ENCODE results near the gene LRRC74A.

Gene LRRC74A

DNA sequence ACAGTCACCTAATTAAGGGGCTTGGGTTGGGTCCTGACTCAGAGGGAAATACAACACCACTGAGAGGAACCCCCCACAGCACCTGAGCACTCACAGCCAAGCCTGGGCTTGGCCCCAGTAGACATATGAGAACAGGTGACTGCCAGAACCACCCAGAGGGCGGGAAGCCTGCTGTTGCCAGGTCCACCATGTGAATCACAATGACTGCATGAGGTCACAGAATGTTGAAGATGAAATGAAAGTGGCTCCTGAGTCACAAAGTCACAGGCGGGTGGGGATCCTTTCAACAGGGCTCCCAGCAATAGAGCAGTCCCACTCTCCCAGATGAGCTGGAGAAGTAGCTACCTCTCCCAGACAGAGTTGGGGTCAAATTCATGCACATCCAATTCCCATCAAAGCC is at the start of gene LRRC74A:
Gene LRRC74A (plus strand): TSS at position 287 of the 400 bp plus-strand sequence. CDS start 290 bp downstream, outside the sequence.
- DNase-seq, result no peak

DNA sequence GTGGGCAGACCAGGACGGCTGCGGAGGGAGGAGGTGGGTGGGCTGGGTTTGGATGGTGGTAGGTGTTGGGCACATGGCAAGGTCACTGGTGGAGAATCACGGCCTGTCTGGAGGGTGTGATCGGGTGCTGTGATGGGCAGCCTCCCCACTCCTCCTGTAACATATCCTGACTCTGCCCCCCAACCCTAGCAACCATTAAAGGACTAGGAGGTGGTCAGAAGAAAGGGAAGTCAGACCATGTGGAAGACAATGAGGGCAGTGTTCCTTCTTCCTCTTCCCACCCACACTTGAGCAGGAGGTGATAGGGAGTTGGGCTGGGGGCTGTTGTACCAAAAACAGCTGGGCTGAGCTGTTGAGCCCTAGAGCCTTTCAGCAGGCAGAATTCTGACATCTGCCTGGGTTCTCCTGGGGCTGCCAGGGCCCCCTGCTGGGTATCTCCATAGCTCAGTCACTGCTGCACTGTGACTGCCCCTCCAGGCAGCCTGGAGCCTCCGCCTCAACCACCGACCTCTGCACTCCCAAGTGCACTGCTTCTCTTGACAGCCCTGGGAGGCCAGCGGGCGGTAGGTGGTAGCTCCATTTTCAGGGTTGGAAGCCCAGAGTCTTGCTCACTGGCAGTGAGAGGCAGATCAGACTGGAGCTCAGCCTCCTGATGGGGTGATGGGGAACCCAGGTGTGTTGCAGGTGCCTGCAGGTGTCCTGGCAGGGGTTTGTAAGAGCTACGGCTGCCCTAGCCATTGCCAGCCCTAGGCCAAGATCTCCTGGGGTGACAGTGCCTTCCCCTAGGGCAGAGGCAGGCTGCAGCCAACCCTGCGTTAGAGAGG is 49.6 kb upstream of the LRRC74A start:
- DNase-seq, result no peak

- DNase-seq, result no peak
These were observed 48.5 kb upstream of the LRRC74A start for GRCh38 chr14:76777721-76778120.

GRCh38 chr14:76778546-76779215 is 47.5 kb upstream of the LRRC74A start:
- no peak for DNase-seq

- no peak for DNase-seq
These were observed 46.8 kb upstream of the LRRC74A start for GRCh38 chr14:76779221-76780057.

GRCh38 chr14:76780058-76780345 is 46.2 kb upstream of the LRRC74A start:
- no peak for DNase-seq

DNA sequence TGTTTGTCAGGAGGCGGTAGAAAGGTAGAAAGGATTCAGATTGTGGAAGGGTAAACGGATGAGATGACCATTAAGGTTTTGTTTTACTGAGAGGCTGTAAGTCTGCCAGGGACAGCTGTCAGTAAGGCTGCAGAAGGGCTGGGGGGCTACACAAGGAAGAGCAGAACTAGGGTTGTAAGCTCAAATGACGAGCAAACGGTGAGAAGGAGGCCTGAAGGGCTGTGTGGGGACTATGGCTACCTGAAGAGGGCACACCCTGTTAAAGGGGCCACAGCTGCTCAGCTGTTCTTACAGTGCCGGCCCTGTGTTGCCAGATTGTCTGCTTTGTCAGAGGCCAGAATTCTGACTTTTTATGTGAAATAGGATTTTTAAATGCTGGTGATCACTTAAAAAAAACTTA is 45.8 kb upstream of the LRRC74A start:
- DNase-seq, result no peak

- DNase-seq, result peak; percentile 82
These were observed 45.1 kb upstream of the LRRC74A start for GRCh38 chr14:76780875-76781647.

- no peak for DNase-seq
These were observed 44.6 kb upstream of the LRRC74A start for GRCh38 chr14:76781648-76782051.

GRCh38 chr14:76782115-76782884 is 43.9 kb upstream of the LRRC74A start:
- no peak for DNase-seq

DNA sequence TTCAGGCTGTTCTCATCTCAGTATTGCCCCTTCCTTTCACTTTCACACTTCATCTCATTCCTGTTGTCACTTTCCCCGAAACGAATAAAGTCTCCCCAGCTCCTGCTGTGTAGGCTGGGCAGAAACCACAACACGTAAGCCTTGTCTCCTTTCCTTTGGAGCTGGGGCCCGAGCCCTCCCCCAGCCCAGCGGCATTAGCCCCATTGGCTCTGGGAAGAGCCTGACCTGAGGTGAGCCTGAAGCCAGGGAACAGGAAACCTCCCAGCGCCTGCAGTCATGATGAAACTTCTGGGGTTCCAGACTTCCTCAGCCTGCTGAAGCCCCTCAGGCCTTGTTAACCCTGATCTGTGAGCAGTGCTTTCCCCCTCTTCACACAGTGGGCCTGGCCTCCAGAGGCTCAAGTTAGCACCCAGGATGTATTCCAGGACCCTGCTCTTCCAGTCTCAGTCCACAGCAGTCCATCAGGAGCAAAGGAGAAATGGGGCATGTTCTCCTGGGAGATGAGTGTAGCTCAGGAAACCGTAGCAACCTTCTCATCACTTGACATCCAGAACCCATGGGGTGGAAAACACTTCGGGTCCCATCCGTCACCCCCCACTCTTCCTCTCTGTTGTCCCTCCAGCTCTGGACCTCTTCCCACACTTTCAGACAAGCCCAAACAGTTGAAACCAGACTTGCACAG is 43.2 kb upstream of the LRRC74A start:
- peak; percentile 19 for DNase-seq

GRCh38 chr14:76784266-76784874 is 41.8 kb upstream of the LRRC74A start:
- DNase-seq, result no peak

DNA sequence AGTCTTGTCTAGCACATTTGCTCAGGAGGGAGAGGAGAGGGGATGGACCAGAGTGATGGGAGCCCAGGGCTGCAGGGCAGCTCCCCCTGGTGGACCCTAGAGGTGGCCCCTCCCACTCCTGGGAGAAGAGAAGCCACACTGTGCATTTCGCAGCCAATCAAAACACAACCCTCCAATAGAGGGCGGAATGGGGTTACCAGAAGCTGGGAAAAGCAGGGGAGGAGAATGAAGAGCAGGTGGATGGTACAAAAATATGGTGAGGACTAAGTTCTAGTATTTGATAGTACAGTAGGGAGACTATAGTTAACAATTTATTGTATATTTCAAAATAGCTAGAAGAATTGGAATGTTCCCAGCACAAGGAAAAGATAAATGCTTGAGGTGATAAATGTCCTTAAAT is 41.3 kb upstream of the LRRC74A start:
- DNase-seq, result peak; percentile 91

- no peak for DNase-seq
These were observed 39.6 kb upstream of the LRRC74A start for GRCh38 chr14:76786601-76787000.

DNA sequence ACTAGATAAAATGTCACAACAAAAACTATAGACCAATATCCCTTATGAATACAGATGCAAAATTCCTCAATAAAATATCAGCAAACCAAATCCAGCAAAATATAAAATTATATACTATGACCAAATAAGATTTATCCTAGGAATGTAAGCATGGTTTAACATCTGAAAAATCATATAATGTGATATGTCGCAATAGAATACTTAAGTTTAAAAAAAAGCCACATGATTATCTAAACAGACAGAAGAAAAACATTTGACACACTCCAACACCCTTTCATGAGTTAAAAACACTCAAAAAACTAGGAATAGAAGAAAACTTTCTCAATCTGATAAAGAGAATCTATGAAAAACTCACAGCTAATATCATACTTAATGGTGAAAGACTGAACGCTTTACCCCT is 33.8 kb upstream of the LRRC74A start:
- no peak for DNase-seq

DNA sequence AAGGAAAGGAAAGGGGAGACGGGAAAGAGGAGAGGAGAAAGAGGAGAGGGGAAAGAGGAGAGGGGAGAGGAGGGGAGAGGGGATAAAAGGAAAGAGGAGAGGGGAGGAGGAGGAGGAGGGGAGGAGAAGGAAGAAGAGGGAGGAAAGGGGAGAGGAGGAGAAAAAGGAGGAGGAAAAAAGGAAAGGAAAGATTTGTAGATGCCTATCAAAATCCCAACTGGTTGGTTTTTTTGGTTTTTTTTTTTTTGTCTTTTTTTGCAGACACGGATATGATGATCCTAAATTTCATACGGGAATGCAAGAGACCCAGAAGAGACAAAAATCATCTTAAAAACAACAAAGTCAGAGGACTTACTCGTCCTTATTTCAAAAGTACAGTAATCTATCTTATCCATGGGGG is 32.9 kb upstream of the LRRC74A start:
- DNase-seq, result no peak

DNA sequence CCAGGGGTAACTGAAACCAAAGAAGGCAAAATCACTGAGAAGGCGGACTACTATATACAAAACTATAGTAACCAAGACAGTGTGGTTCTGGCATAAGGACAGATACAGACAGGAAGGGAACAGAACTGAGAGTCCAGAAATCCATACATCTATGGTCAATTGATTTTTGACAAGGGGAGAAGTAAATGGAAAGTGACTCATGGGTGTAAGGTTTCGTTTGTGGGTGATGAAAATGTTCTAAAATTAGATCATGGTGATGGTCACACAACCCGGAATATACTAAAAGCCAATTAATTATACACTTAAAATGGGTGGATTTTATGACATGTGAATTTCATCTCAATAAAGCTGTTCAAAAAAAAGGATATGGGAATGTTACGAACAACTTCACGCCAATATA is 32.3 kb upstream of the LRRC74A start:
- DNase-seq, result no peak

GRCh38 chr14:76806446-76806845 is 19.8 kb upstream of the LRRC74A start:
- no peak for DNase-seq

DNA sequence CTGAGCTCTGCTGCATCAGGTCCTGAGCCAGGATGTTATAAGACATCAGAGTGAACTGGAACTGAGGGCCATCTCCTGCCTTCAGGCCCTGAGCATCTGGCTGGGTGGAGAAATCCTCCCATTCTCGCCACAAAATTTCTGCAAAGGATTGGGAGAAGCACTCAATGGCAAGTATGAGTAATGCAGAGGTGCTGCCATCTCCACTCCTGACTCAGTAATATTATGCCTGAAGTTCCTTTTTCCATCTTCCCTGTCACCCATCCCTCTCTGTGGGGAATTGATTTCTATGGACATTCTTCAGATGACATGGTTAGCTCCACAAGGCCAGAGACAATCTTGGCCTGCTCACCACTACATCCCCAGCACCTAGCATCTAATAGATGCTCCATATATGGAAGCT is 18.2 kb upstream of the LRRC74A start:
- DNase-seq, result no peak

DNA sequence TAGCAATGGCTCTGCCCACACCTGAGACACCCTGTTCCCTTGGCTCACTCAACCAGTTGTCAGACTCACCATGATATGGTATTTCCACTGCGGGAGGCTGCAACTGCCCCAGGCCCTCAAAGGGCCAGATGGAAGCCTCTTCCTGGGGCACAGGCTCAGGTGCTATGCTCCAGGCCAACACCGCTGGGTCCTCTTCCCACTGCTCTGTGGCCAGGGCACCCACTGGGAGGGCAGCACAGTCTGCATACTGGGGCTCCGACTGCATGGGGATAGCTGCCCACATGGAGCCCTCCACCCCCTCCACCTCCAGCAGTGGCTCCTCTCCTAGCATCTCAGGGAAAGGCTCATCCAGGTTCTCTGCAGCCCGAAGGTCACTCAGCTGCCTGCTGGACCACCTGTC is 17.2 kb upstream of the LRRC74A start:
- DNase-seq, result no peak

DNA sequence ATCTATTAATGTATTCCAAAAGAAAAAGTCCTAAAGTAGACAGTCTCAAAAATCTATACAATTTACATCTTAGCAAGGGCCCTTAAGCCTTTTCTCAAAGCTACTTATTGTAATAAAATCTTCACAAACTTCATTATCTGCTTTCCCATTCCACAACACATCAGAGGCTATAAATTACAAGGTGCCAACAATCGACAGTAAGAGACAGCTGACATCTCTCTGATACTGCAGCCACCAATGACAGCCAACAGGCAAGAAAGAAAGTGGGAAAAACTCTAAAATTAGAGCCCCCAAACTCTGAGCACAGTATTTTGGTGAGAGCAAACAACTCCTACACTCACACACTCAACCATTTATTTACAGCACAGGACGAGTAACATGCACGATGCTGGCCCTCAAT is 15.7 kb upstream of the LRRC74A start:
- DNase-seq, result no peak
